HEK293 (cell line): ENCODE data around the gene GRIK4.

Source experiments
- CTCF ChIA-PET: fragments of 350-600 bp; formaldehyde crosslinking; extraction: SDS; loops from one replicate; lab custom pipeline; 2021; ENCODE audit warnings: antibody characterized with exemption; lab: Yijun Ruan, JAX
- POLR2A ChIA-PET: fragments of 300-600 bp; formaldehyde crosslinking; extraction: SDS; loops from one replicate; lab custom pipeline; 2020; ENCODE audit warnings: antibody characterized with exemption, inconsistent platforms; lab: Yijun Ruan, JAX
- H3K27ac ChIP-seq: fragments of 200-500 bp; sonication (Bioruptor generic); 2 replicates; pipeline ENCODE4 v1.5.1; 2014; ENCODE audit warnings: low read depth, low read length, control low read depth, inconsistent platforms; ENCODE audit errors: extremely low read depth
- H3K36me3 ChIP-seq, 2 experiments: fragments of 200-500 bp in 1 of 2; sonication (Bioruptor generic) in 1 of 2; 1 replicate in 1 of 2; 2 replicates in 1 of 2; pipeline ENCODE4 v1.5.1; 2014 to 2017; ENCODE audit warnings: inconsistent platforms in 2 of 2, low read length in 2 of 2; ENCODE audit not compliant: control insufficient read depth in 2 of 2, insufficient read depth in 1 of 2
- H3K4me1 ChIP-seq: fragments of 200-500 bp; sonication (Bioruptor generic); 2 replicates; pipeline ENCODE4 v1.5.1; 2014; ENCODE audit warnings: mild to moderate bottlenecking, low read length, inconsistent platforms; ENCODE audit not compliant: control insufficient read depth, insufficient read depth
- H3K4me3 ChIP-seq: 2 replicates; pipeline ENCODE4 v1.5.1; 2011; ENCODE audit warnings: low read depth, mild to moderate bottlenecking, control low read depth, low read length, moderate library complexity
- H3K9me3 ChIP-seq: fragments of 200-500 bp; sonication (Bioruptor generic); 2 replicates; pipeline ENCODE4 v1.5.1; 2014; ENCODE audit warnings: low read depth, low read length, inconsistent platforms; ENCODE audit not compliant: control insufficient read depth, insufficient read depth
- BCL11A ChIP-seq: fragments of 450-650 bp; formaldehyde crosslinking; IDR thresholded peaks from 2 replicates; pipeline ENCODE4 v1.5.1; 2016; ENCODE audit warnings: low read depth, missing biosample characterization, missing genetic modification characterization
- EGR2 ChIP-seq: fragments of 450-650 bp; formaldehyde crosslinking; IDR thresholded peaks from 2 replicates; pipeline ENCODE4 v1.5.1; 2016; ENCODE audit warnings: low read depth, missing biosample characterization, missing genetic modification characterization
- GLIS1 ChIP-seq: fragments of 450-650 bp; formaldehyde crosslinking; IDR thresholded peaks from 2 replicates; pipeline ENCODE4 v1.5.1; 2016; ENCODE audit warnings: missing biosample characterization, missing genetic modification characterization
- KLF8 ChIP-seq: fragments of 450-650 bp; formaldehyde crosslinking; IDR thresholded peaks from 2 replicates; pipeline ENCODE4 v1.5.1; 2016; ENCODE audit warnings: missing biosample characterization, missing genetic modification characterization
- SP7 ChIP-seq: fragments of 450-650 bp; formaldehyde crosslinking; IDR thresholded peaks from 2 replicates; pipeline ENCODE4 v1.5.1; 2016; ENCODE audit warnings: missing biosample characterization, missing genetic modification characterization
- WT1 ChIP-seq: fragments of 450-650 bp; formaldehyde crosslinking; IDR thresholded peaks from 2 replicates; pipeline ENCODE4 v1.5.1; 2016; ENCODE audit warnings: missing biosample characterization, missing genetic modification characterization
- ZBTB10 ChIP-seq: fragments of 450-650 bp; formaldehyde crosslinking; IDR thresholded peaks from 2 replicates; pipeline ENCODE4 v1.5.1; 2016; ENCODE audit warnings: missing biosample characterization, missing genetic modification characterization
- ZBTB48 ChIP-seq: fragments of 450-650 bp; formaldehyde crosslinking; IDR thresholded peaks from 2 replicates; pipeline ENCODE4 v1.5.1; 2016; ENCODE audit warnings: missing biosample characterization, missing genetic modification characterization
- ZFP41 ChIP-seq: fragments of 450-650 bp; formaldehyde crosslinking; IDR thresholded peaks from 2 replicates; pipeline ENCODE4 v1.5.1; 2016; ENCODE audit warnings: missing biosample characterization, missing genetic modification characterization, borderline replicate concordance
- ZIC2 ChIP-seq: fragments of 450-650 bp; formaldehyde crosslinking; IDR thresholded peaks from 2 replicates; pipeline ENCODE4 v1.5.1; 2016; ENCODE audit warnings: missing biosample characterization, missing genetic modification characterization
- ZNF112 ChIP-seq: fragments of 450-650 bp; formaldehyde crosslinking; IDR thresholded peaks from 2 replicates; pipeline ENCODE4 v1.5.0; 2017; ENCODE audit warnings: missing biosample characterization, missing genetic modification characterization
- ZNF239 ChIP-seq: fragments of 450-650 bp; formaldehyde crosslinking; IDR thresholded peaks from 2 replicates; pipeline ENCODE4 v1.5.1; 2016; ENCODE audit warnings: missing biosample characterization, missing genetic modification characterization
- ZNF274 ChIP-seq, 2 experiments: fragments of 200-500 bp in 1 of 2; fragments of 450-650 bp in 1 of 2; sonication (Bioruptor generic) in 1 of 2; formaldehyde crosslinking in 1 of 2; IDR thresholded peaks; 2 replicates each; pipeline versions ENCODE4 v1.5.1 to v1.6.1; 2014 to 2016; ENCODE audit warnings: borderline replicate concordance in 1 of 2, inconsistent platforms in 1 of 2, low read length in 1 of 2, missing biosample characterization in 1 of 2, missing genetic modification characterization in 1 of 2
- ZNF366 ChIP-seq: fragments of 450-650 bp; formaldehyde crosslinking; conservative IDR thresholded peaks from 2 replicates; pipeline ENCODE4 v1.5.1; 2016; ENCODE audit warnings: missing biosample characterization, missing genetic modification characterization
- ZNF391 ChIP-seq: fragments of 450-650 bp; formaldehyde crosslinking; IDR thresholded peaks from 2 replicates; pipeline ENCODE4 v1.5.1; 2016; ENCODE audit warnings: low read depth, missing biosample characterization, missing genetic modification characterization, borderline replicate concordance
- ZNF433 ChIP-seq: fragments of 450-650 bp; formaldehyde crosslinking; IDR thresholded peaks from 2 replicates; pipeline ENCODE4 v1.5.1; 2016; ENCODE audit warnings: missing biosample characterization, missing genetic modification characterization, low read depth
- ZNF449 ChIP-seq: fragments of 450-650 bp; formaldehyde crosslinking; IDR thresholded peaks from 2 replicates; pipeline ENCODE4 v1.5.1; 2017; ENCODE audit warnings: missing biosample characterization, mild to moderate bottlenecking, missing genetic modification characterization, moderate library complexity
- ZNF473 ChIP-seq: fragments of 450-650 bp; formaldehyde crosslinking; IDR thresholded peaks from 2 replicates; pipeline ENCODE4 v1.5.1; 2017; ENCODE audit warnings: missing biosample characterization, missing genetic modification characterization
- ZNF600 ChIP-seq: fragments of 450-650 bp; formaldehyde crosslinking; IDR thresholded peaks from 2 replicates; pipeline ENCODE4 v1.5.1; 2016; ENCODE audit warnings: missing biosample characterization, missing genetic modification characterization
- ZNF692 ChIP-seq: fragments of 450-650 bp; formaldehyde crosslinking; IDR thresholded peaks from 2 replicates; pipeline ENCODE4 v1.5.1; 2016; ENCODE audit warnings: missing biosample characterization, missing genetic modification characterization
- ZNF791 ChIP-seq: fragments of 450-650 bp; formaldehyde crosslinking; IDR thresholded peaks from 2 replicates; pipeline ENCODE4 v1.5.1; 2016; ENCODE audit warnings: missing biosample characterization, missing genetic modification characterization
- ZSCAN23 ChIP-seq: fragments of 450-650 bp; formaldehyde crosslinking; IDR thresholded peaks from 2 replicates; pipeline ENCODE4 v1.5.1; 2016; ENCODE audit warnings: missing biosample characterization, missing genetic modification characterization
- ZSCAN5A ChIP-seq: fragments of 450-650 bp; formaldehyde crosslinking; IDR thresholded peaks from 2 replicates; pipeline ENCODE4 v1.5.1; 2016; ENCODE audit warnings: missing biosample characterization, missing genetic modification characterization

The GRIK4 gene

GRCh38 chr11:120709808-120710207, 198.3 kb downstream of the GRIK4 start (continued):
- TF ChIP-seq ZFP41 (tag by site-specific recombination) (no peak), ZNF274 (IDR thresholded peaks at IDR 0.05; ENCODE audit: low read length) (no peak), ZNF274 (tag by site-specific recombination; IDR thresholded peaks at IDR 0.05; ENCODE audit: borderline replicate concordance) (no peak), ZBTB48 (tag by site-specific recombination) (no peak), ZBTB10 (tag by site-specific recombination) (no peak)

- CTCF ChIA-PET = interaction anchor here (0.6 to 1.3 kb wide), 3 partner anchors 16 to 220 kb away, joined by 3 to 13 read pairs (median 3); no protein-coding TSS in a partner anchor
- Histone ChIP-seq H3K4me1 (no peaks in the 10 kb centered on the region), H3K27ac (no peak overlapping the region), H3K9me3 (no peaks in the 10 kb centered on the region), H3K4me3 (no peak overlapping the region), H3K36me3 (no peaks in the 10 kb centered on the region)
- POLR2A ChIA-PET = no interaction called here
- TF ChIP-seq ZIC2 (tag by site-specific recombination) (peak; percentile 85), SP7 (tag by site-specific recombination) (no peak), ZNF449 (tag by site-specific recombination) (0 out of 2 replicates have a peak, but pooled peaks have one; percentile 23), ZNF692 (tag by site-specific recombination) (0 out of 2 replicates have a peak, but pooled peaks have one; percentile 12), GLIS1 (tag by site-specific recombination) (peak; percentile 77), ZNF366 (peak; percentile 33), ZSCAN5A (tag by site-specific recombination) (no peak)
Observed at GRCh38 chr11:120710354-120711131, 199.0 kb downstream of the GRIK4 start.

- Histone ChIP-seq H3K9me3 (no peaks in the 10 kb centered on the region), H3K4me3 (no peak overlapping the region), H3K27ac (no peak overlapping the region), H3K36me3 (no peaks in the 10 kb centered on the region), H3K4me1 (no peaks in the 10 kb centered on the region)
- CTCF ChIA-PET = interaction anchor here (0.5 to 1.4 kb wide), 2 partner anchors 37 to 90 kb away, joined by 3 read pairs; no protein-coding TSS in a partner anchor
- POLR2A ChIA-PET = no interaction called here
- no peak for TF ChIP-seq EGR2 (tag by site-specific recombination)
- TF ChIP-seq WT1 (tag by site-specific recombination) = no peak
- TF ChIP-seq ZNF692 (tag by site-specific recombination) = no peak
- TF ChIP-seq ZSCAN23 (tag by site-specific recombination) = no peak
- TF ChIP-seq ZNF391 (tag by site-specific recombination) = no peak
- TF ChIP-seq ZNF366 = no peak
- TF ChIP-seq ZNF473 (tag by site-specific recombination) = no peak
- TF ChIP-seq ZNF433 (tag by site-specific recombination) = no peak
- TF ChIP-seq ZNF600 (tag by site-specific recombination) = no peak
- no peak for TF ChIP-seq BCL11A (tag by site-specific recombination)
- TF ChIP-seq KLF8 = no peak
- no peak for TF ChIP-seq ZNF112
- no peak for TF ChIP-seq ZNF791 (tag by site-specific recombination)
- no peak for TF ChIP-seq ZNF239 (tag by site-specific recombination)
Observed at GRCh38 chr11:120712014-120712413, 200.5 kb downstream of the GRIK4 start.
